Raji (cell line): Measurements from ENCODE around the gene RBP3.

ENCODE experiments used
- POLR2A ChIP-seq: IDR thresholded peaks from 2 replicates; pipeline ENCODE4 v1.6.1; 2011; ENCODE audit warnings: low read depth, low read length, control low read depth; ENCODE audit not compliant: insufficient read depth

RBP3 gene

DNA sequence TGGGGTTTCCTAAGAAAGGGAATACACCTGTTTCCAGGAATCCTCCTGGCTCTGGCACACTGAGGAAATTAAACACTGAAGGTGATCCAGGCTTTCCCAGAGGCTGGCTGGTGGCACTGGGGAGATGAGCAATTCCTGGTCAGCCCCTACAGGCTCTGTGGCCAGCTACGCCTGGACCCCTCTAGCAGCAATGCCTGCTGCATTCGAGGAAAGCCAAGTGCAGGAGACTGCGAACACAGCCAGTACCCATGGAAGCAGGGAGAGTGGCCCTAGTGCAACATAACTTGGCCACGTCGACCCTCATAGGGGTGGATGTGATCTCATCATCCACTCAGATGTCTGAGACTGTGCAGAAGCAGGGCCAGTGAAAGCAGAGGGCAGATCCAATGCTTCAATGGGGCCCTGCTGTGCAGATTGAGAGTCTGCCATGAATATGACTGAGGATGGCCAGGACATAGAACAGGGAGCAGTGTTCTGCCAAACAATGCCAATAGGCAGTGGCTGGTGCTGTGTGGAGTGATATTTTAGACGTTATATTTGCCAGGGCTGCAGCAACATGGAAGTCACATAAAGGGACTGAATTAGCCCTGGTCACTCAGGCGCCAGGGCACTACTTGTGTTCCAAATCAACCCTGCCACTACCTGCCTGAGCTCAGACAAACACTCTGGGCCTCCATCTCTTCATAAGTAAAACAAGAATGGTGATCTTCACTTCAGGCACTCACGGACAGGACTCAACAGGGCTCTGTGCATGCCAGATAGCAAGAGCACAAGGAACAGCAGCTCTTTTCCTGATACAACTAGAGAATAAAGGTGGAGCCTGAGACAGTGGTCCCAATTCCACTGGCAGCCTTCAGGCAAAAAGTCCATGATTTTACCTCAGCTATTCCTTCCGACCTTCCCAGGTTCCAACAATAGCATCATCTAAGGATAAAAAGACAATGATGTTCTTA, 33.5 kb downstream of the RBP3 start:
- no peak for TF ChIP-seq POLR2A

DNA sequence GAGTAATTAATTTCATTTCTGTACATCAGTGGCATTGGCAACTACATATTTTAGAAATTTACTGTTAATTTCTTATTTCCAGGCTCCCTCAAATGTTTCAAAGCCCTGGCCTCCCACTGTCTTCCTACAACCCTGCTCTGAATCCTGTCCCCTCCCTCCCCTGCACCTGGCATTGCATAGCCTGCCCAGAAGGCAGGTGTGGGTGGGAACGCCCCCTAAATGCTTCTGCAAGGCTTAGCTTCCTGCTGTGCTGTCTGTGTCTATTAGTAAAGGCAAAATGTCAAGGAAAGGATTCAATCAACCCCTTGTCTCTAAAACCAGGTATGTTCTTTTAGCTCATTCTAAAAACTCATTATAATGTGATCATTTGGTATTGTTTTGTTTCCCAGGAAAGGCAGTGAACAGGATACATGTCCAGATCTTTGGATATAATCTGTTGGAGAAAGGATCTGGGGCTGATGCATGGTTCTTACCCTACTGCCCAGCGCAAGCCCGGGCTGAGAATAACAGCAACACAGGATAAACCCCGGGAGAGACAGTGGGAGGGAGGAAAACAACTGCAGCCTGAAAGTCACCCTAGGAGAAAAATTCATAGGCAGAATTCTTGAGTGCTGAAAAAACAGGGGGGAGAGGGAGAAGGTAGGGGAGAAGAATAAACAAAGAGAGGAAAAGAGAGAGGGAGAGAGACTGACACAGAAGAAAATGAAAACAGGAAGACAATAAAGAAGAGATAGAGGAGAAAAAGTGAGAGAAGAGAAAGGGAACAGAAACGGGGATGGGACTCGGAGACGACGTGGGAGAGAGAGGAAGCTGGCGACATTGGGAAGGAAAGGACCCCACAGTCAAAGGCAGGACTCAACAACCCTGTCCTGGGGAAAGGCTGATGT, 35.3 kb downstream of the RBP3 start:
- TF ChIP-seq POLR2A, result no peak

DNA sequence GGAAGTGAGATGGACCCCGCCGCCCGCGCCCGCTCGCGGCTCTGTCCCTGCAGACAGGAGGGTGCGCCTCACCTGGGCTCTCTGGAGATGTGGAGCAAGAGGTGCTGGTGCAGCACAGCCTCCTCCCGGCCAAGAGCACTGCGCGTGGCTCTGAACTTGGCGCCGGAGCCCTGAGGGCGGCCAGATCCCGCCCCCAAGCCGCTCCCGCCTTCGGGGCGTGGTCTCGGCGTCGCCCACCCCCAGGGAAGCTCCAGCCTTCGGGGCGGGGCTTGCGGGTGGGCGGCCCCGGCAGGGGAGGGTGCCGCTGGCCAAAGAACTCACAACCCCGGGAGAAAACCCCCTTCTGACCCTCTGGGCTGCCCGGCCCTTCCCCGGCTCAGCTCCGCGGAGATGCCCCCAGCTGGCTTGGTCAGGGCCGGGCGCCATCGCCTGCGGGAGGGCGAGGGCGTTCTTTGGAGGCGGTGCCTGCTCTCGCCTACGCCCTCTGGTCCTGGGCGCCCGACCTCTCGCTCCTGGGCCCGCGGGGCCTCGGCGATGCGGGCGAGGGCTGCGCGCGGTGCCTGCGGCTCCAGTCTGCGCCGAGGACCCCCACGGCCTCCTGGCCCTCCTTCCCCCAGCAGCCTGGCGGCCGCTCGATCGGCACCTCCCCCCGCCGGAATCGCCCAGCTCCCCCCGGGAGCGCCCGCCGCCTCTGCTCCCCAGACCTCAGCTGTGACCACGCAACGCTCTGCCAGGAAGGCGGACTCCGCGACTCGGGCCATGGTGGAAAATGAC, 36.2 kb downstream of the RBP3 start, which contains the start of gene ZNF488:
Gene ZNF488 (minus strand): TSS at position 146 of the 774 bp plus-strand sequence. CDS start 15,464 bp downstream, outside the sequence.
- no peak for TF ChIP-seq POLR2A

DNA sequence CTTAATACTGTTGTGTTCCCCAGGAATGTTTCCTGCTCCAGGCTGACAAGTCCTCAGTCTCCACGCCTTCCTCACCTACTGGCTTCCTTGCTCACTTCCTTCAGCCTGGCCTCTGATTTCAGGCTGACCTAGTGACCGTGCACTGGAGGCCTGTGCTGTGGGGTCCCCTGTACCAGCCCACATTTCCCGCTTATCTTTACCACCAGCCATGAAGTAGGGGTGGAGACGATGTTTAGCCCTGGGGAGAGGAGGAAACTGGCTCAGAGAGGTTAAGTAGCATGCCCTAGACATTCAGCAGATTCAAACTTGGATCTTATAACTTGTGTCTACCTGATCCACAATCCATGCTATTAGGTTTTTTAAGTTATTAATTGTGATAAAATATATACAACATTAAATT, 40.7 kb downstream of the RBP3 start:
- no peak for TF ChIP-seq POLR2A

DNA sequence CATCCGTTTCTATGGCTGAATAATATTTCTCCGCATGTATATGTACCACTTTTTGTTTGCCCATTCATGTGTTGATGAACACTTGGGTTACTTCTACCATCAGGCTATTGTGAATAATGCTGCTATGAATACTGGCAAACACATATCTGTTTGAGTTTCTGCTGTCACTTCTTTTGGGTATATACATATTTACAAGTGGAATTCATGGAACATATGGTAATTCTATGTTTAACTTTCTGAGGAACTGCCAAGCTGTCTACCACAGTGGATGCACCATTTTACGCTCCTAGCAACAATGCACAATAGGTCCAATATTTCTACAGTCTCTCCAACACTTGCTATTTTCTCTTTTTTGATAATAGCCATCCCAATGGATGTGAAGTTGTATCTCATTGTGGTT, 41.5 kb downstream of the RBP3 start:
- TF ChIP-seq POLR2A, result no peak

DNA sequence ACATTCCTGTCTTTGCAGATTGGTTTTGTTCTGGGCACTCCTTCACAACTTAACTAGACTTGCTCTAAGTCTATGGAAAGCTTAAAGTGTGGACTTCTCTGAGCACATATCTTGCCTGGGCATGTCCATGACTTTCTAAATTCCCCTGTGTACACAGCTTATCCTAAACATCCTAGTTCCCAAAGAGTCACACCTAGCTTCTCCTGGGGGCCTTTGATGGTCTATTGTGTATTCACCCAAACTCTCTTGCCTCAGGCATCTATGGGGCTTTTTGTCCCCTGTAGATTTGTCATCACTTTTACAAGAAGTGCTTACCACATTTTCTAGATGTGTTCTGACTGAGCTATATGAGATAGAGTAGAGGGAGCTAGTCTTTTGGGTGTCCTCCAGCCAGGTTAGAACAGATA, 48.2 kb downstream of the RBP3 start:
- TF ChIP-seq POLR2A, result no peak

DNA sequence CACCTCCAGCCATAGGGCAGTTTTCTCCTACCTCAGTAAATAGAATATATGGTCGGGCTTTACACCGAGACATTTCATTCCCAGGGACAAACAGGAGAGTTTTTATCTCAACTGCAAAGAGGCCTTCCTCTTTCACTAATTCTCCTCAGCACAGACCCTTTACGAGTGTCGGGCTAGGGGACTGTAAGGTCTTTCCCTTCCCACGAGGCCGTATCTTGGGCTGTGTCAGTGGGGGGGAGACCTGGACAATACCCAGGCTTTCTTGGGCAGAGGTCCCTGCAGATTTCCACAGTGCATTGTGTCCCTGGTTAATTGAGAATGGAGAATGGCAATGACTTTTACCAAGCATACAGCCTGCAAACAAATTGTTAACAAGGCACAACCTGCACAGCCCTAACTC, 49.1 kb downstream of the RBP3 start:
- no peak for TF ChIP-seq POLR2A

DNA sequence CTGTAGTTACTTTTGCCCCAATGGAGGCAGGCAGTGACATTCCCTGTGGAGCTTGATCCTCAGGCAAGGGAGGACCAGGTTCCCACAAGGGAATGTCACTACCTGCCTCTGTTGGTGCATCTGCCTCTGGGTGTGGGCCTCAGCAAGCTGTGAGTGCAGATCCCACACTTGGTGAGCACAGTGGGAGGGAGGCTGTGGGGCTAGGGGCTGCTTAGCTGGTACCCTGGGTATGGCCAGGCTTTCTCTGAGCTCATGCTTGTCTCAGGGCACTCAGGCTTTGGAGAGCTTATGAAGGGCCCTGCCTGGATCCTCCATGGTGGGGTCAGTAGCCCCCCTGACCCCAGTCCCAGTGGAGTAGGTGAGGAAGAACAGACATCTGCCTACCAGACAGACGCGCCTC, 52.1 kb downstream of the RBP3 start:
- no peak for TF ChIP-seq POLR2A

DNA sequence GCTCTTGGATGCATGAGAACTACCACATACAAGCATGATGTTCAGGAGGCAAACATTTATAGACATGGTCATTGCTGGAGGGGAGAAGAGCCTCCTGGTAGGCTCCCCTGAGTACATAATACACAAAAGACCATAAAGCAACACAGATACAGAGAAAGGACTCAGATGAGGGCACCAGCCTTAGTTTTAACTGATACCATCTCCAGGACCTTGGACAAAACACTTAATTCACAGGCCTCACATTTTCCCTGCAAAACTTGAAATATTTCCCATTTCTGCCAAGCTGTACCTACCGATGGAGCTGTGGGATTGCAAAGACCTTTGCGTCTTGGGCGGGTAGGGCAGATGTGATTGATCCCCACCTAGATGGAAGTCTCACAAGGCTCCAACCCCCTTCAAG, 52.6 kb downstream of the RBP3 start:
- TF ChIP-seq POLR2A, result no peak

DNA sequence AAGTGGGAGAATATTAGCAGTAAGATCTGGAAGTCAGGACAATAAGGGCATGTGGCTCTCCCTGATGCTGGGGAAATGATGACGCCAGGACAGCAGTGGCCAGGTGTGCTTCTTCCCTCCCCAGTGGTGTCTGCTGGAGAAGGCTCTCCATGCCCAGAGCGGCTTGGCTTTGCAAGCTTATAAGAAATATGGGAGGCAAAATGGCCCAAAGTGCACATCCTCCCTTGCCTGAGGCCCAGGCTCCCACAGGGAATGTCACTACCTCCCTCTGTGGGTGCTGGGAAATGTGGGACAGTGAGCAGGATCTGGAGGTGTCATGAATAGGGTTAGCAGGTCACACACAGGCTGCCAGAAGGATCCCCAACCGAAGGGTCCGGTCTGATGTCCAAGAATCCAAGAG, 53.0 kb downstream of the RBP3 start:
- no peak for TF ChIP-seq POLR2A

DNA sequence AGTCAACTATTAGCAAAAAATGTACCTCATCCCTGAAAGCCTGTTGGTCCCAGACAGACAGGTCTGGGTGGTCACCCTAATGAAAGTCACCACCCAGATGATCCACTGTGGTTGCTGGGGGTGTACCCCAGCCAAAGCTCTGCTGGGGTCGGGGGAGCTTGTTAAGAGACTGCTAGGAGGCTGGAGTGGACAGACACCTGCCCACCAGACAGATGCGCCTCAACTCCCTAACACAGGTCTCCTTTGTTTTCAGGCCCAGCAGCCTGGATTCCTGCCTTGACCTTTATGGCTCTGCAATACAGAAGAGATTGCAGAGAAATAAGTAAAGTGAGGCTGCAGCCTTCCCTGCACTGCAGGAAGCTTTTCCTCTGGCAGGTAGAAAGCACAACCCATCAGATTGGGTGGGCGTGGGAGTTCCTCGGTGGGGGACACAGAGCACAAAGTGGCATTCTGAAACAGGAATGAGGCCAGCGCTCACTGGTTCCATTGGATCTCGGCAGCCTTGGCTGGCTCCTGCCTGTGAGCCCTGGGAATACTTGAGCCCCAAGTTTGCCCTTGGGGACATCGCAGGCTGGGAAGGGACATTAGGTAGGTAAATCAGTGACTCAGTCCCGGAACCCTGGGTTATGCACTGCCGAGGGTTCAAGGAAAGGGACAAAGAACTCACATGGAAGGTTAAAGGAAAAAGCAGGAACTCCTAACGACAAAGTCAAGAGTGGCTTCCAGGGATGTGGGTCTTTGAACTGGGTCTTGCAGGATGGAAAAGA, 53.9 kb downstream of the RBP3 start:
- TF ChIP-seq POLR2A, result no peak

DNA sequence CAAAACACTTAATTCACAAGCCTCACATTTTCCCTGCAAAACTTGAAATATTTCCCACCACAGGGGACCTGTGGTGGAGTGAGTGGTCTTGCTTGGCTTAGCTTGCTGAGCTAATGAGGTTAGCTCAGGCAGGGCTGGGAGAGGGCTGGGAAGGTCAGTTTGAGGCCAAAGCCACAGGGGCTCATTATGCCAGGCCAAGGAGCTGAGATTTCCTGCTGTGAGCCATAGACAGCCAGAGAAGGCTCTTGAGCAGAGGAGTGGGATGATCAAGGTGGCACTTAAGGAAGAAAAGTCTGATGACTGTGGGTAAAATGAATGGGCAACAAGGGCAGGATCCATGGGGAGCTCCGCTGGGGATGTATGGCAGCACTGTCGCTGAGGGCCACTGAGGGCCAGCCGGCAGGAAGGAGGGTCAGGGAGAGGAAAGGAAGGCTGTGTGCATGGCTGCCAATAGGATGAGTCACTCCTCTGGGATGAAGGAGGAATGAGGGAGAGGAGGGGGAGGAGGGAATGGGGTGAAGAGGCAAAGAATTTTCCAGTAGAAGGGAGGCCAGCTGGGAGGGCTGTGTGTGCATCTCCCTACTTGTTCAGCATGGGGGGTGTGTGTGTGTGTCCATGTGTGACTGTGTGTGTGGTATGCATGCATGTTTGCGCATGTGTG, 54.6 kb downstream of the RBP3 start:
- TF ChIP-seq POLR2A, result no peak

DNA sequence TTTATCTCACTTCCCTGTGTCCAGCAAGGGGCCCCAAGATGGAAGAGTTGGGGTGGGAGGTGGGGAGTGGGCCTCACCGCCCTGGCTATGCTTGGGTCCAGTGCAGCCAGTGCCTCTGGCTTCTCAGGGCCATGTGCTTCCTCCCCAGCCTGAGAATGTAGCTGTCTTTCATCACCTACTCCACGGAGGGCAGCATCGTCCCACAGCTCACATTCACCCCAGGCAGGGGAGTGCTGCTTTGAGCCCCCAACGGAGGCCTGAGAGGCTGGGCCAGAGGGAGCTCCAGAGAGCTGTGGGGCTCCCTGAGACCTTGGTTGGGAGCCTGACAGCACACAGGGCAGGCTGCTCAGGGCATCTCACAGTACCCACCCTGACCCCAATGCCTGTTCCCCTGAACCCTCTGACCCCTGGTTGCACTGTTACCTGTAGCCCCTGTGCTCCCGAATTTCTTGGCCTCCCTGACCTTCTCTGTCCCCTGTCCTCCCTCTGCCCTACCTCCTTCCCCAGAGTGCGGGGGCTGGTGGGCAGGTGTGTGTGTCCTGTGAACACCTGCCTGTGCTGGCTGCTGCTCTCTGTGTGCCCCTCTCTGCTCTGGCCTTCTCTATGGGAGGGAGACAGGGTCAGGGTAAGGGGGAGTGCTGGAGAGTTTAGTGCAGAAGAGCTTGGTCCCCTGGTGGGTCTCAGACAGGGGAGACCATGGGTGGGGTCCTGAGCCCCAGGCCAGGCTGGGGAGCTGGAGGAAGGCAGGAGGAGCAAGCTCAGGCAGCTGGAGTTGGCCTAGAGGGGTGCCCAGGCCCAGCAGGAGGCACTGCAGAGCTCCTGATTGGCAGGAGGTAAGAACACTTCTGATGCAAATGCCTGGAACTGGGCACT, 55.5 kb downstream of the RBP3 start:
- TF ChIP-seq POLR2A, result no peak
